GM12878 (cell line): ENCODE results near the gene NDOR1. TPM values are rescaled to one million over a fixed set of nuclear protein-coding genes. Genes with fewer than 3 reads are reported as not detected.

Source experiments
- BCL11A ChIP-seq: IDR thresholded peaks from 2 replicates; pipeline ENCODE4 v1.6.1; 2011; ENCODE audit warnings: low read depth, low read length
- CBX5 ChIP-seq: sonication (generic); IDR thresholded peaks from 2 replicates; pipeline ENCODE4 v1.6.1; 2016; ENCODE audit warnings: low read depth, moderate library complexity, mild to moderate bottlenecking, inconsistent platforms
- CEBPZ ChIP-seq: fragments of 150-350 bp; IDR thresholded peaks from 2 replicates; pipeline ENCODE4 v1.6.1; 2016; ENCODE audit warnings: low read depth, low read length
- CHD2 ChIP-seq: IDR thresholded peaks from 2 replicates; pipeline ENCODE4 v1.6.1; 2011; ENCODE audit warnings: low read depth, low read length, improper control_type of control experiment, borderline replicate concordance
- DPF2 ChIP-seq: fragments of 450-650 bp; IDR thresholded peaks from 2 replicates; pipeline ENCODE4 v1.6.1; 2017; ENCODE audit warnings: mild to moderate bottlenecking
- EED ChIP-seq: sonication (generic); IDR thresholded peaks from 2 replicates; pipeline ENCODE4 v1.6.1; 2016; ENCODE audit warnings: antibody characterized with exemption, low read depth
- ELK1 ChIP-seq: IDR thresholded peaks from 2 replicates; pipeline ENCODE4 v1.6.1; 2012; ENCODE audit warnings: low read depth, low read length, improper control_type of control experiment
- FOXM1 ChIP-seq: IDR thresholded peaks from 2 replicates; pipeline ENCODE4 v1.6.1; 2012; ENCODE audit warnings: low read depth, mild to moderate bottlenecking, inconsistent platforms, low read length, moderate library complexity
- MLLT1 ChIP-seq: fragments of 450-650 bp; IDR thresholded peaks from 2 replicates; pipeline ENCODE4 v1.6.1; 2016; ENCODE audit warnings: mild to moderate bottlenecking
- NFYB ChIP-seq: IDR thresholded peaks from 2 replicates; pipeline ENCODE4 v1.6.1; 2011; ENCODE audit warnings: low read depth, mild to moderate bottlenecking, low read length, improper control_type of control experiment, moderate library complexity; ENCODE audit not compliant: insufficient read depth
- RAD51 ChIP-seq: fragments of 450-650 bp; IDR thresholded peaks from 2 replicates; pipeline ENCODE4 v1.6.1; 2016; ENCODE audit warnings: moderate library complexity, mild to moderate bottlenecking, inconsistent platforms
- SMAD5 ChIP-seq: IDR thresholded peaks from 2 replicates; pipeline ENCODE4 v1.6.1; 2016; ENCODE audit warnings: antibody characterized with exemption, low read depth
- SUPT20H ChIP-seq: IDR thresholded peaks from 2 replicates; pipeline ENCODE4 v1.6.1; 2011; ENCODE audit warnings: low read depth, mild to moderate bottlenecking, low read length, moderate library complexity, borderline replicate concordance; ENCODE audit not compliant: control insufficient read depth
- TAF1 ChIP-seq: IDR thresholded peaks from 2 replicates; pipeline ENCODE4 v1.6.1; 2011; ENCODE audit warnings: mild to moderate bottlenecking, low read depth, low read length, borderline replicate concordance
- TCF12 ChIP-seq: IDR thresholded peaks from 2 replicates; pipeline ENCODE4 v1.6.1; 2011; ENCODE audit warnings: low read depth, mild to moderate bottlenecking, low read length
- ZNF592 ChIP-seq: fragments of 450-650 bp; IDR thresholded peaks from 2 replicates; pipeline ENCODE4 v1.6.1; 2017; ENCODE audit warnings: mild to moderate bottlenecking, moderate library complexity
- polyA plus RNA-seq, 11 experiments: library from polyadenylated mRNA; depleted of rRNA in 4 of 11; unstranded in 6 of 11; stranded (reverse) in 5 of 11; fragments of >200 nt; fragmentation: Nextera tagmentation in 4 of 11; fragmentation: Illumina TruSeq in 1 of 11; extraction: Ambion mirVana in 4 of 11; extraction: Trizol in 1 of 11; gene quantifications; 1 replicate in 1 of 11; 2 replicates in 10 of 11; pipeline versions ENCODE4 v1.2.1 to v1.2.3, GENCODE V29; 2011 to 2016; ENCODE audit warnings: inconsistent platforms in 2 of 11, missing spikeins in 2 of 11, low read depth in 1 of 11
- total RNA-seq, 4 experiments: library from RNA; depleted of rRNA in 3 of 4; stranded (reverse); fragments of >200 nt in 3 of 4; fragmentation: Illumina TruSeq in 1 of 4; extraction: Trizol in 1 of 4; gene quantifications; 2 replicates each; pipeline versions ENCODE4 v1.2.1 to v1.2.3, GENCODE V29; 2013 to 2021

Gene NDOR1
- total and polyA plus RNA-seq, 10 of the 15 experiments (the other 5 are each of a cell fraction or from before 2014, with no cell fraction given), result 0.04 to 32.9 (median 11.1) TPM

GRCh38 chr9:137227054-137227852, 21.8 kb downstream of the NDOR1 start, which contains the start of gene RNF224 (continued):
- TF ChIP-seq MLLT1 (no peak), DPF2 (peak; percentile 57; the same call in 1 of the 2 replicates), TCF12 (no peak), NFYB (no peak), CBX5 (no peak), ELK1 (peak; percentile 24; the same call in 1 of the 2 replicates), EED (no peak), TAF1 (no peak), SUPT20H (no peak), CHD2 (peak; percentile 51; the same call in 1 of the 2 replicates), FOXM1 (no peak), ZNF592 (0 out of 2 replicates have a peak, but pooled peaks have one; percentile 62), BCL11A (no peak), RAD51 (no peak), SMAD5 (no peak), CEBPZ (no peak)
